Measurements from ENCODE around the gene MAJIN.

GRCh38 chr11:64923151-64923661 is 48.7 kb downstream of the MAJIN start:
- no peak for TF ChIP-seq CTCF (IDR thresholded peaks at IDR 0.05)
- no peak for TF ChIP-seq ZFX (IDR thresholded peaks at IDR 0.05; ENCODE audit: borderline replicate concordance)
